Peyer's patch (tissue), 4 donors: Measurements from ENCODE around the gene GDPD2. TPM values are rescaled to one million over a fixed set of nuclear protein-coding genes. Genes with fewer than 3 reads are reported as not detected.

Experiments used
- DNase-seq, 3 donors: peaks; one replicate each; pipeline ENCODE4 v3.0.0-alpha.2; 2017 to 2019
- H3K27ac ChIP-seq, 4 donors: fragments of 200-600 bp; sonication (generic); one replicate each; pipeline ENCODE4 v1.5.1; 2016 to 2019
- H3K27me3 ChIP-seq, 2 donors: fragments of 200-600 bp; sonication (generic); one replicate each; pipeline ENCODE4 v1.5.1; 2019
- H3K36me3 ChIP-seq, 3 donors: fragments of 200-600 bp; sonication (generic); one replicate each; pipeline ENCODE4 v1.5.1; 2016 to 2019
- H3K4me1 ChIP-seq, 4 donors: fragments of 200-600 bp; sonication (generic); one replicate each; pipeline ENCODE4 v1.5.1; 2016 to 2019
- H3K4me3 ChIP-seq, 4 donors: fragments of 200-600 bp; sonication (generic); 1 replicate in 3 of 4; 2 replicates in 1 of 4; pipeline ENCODE4 v1.5.1; 2016 to 2019; ENCODE audit warnings: mild to moderate bottlenecking in 1 of 4
- H3K9me3 ChIP-seq, 4 donors: fragments of 200-600 bp; sonication (generic); one replicate each; pipeline ENCODE4 v1.5.1; 2016 to 2019; ENCODE audit warnings: mild to moderate bottlenecking in 1 of 4
- POLR2A ChIP-seq, 2 donors: fragments of 450-650 bp; IDR thresholded peaks; one replicate each; pipeline ENCODE4 v1.5.1; 2017; ENCODE audit warnings: antibody characterized with exemption in 2 of 2, mild to moderate bottlenecking in 2 of 2, moderate library complexity in 2 of 2
- total RNA-seq, 4 donors: library from RNA; depleted of rRNA; stranded (reverse); fragments of >200 nt; gene quantifications; one replicate each; pipeline ENCODE4 v1.1.0, GENCODE V29; 2016
- TF ChIP-seq, protein P1 (sequence below), 6 experiments: fragments of 450-650 bp in 4 of 6; fragments of 200-600 bp in 2 of 6; sonication (generic) in 1 of 6; IDR thresholded peaks; one replicate each; pipeline ENCODE4 v1.5.1; 2017 to 2019; ENCODE audit warnings: antibody characterized with exemption in 6 of 6, mild to moderate bottlenecking in 3 of 6, moderate library complexity in 1 of 6

Gene GDPD2
- total RNA-seq, 4 donors from 2014 or later: 37.0 to 84.4 (median 78.8) TPM; not detected in 1

DNA sequence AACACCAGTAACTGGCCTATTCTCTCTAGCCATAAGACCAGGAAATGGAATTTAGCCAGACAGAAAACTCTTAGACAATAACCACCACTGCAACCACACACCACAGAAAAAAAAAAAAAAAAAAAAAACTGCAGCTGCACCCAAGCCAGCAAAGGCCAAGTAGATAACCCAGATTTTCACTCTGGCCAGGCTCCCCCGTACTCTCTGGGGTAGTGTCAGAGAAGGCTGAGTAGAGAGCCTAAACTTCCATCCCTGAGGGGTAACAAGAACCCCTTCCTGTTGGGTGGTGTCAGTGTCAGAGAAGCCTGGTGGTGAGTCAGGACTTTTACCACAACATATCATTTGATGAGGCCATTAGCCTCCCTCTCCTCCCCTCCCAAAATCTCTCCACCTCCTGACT is 15.9 kb downstream of the GDPD2 start:
- no peak for DNase-seq
- TF ChIP-seq POLR2A (IDR thresholded peaks at IDR 0.05): no peak
- TF ChIP-seq, protein P1, sequence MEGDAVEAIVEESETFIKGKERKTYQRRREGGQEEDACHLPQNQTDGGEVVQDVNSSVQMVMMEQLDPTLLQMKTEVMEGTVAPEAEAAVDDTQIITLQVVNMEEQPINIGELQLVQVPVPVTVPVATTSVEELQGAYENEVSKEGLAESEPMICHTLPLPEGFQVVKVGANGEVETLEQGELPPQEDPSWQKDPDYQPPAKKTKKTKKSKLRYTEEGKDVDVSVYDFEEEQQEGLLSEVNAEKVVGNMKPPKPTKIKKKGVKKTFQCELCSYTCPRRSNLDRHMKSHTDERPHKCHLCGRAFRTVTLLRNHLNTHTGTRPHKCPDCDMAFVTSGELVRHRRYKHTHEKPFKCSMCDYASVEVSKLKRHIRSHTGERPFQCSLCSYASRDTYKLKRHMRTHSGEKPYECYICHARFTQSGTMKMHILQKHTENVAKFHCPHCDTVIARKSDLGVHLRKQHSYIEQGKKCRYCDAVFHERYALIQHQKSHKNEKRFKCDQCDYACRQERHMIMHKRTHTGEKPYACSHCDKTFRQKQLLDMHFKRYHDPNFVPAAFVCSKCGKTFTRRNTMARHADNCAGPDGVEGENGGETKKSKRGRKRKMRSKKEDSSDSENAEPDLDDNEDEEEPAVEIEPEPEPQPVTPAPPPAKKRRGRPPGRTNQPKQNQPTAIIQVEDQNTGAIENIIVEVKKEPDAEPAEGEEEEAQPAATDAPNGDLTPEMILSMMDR (IDR thresholded peaks at IDR 0.05): no peak
- H3K27ac ChIP-seq: no peak overlapping the region
- H3K36me3 ChIP-seq: no peaks in the 10 kb centered on the region
- no peak overlapping the region for H3K4me3 ChIP-seq
- no peaks in the 10 kb centered on the region for H3K4me1 ChIP-seq
- H3K9me3 ChIP-seq: no peaks in the 10 kb centered on the region
- no peaks in the 10 kb centered on the region for H3K27me3 ChIP-seq

DNA sequence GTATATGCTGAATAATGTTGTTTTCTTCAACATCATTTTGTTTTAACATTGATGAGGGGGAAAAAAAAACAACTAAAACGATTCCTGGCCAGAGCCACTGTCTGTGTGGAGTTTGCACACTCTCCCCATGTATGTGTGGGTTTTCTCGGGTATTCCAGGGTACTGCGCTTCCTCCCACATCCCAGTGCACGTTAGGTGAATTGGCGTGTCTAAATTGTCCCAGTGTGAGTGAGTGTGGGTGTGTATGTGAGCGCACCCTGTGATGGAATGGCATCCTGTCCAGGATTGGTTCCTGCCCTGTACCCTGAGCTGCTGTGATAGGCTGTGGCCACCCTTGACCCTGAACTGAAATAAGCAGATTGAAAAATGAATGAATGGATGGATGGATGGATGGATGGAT is 19.1 kb downstream of the GDPD2 start:
- no peak overlapping the region for H3K4me3 ChIP-seq
- no peaks in the 10 kb centered on the region for H3K4me1 ChIP-seq
- H3K36me3 ChIP-seq: no peaks in the 10 kb centered on the region
- peaks cover 0 to 5% of the 10 kb centered on the region in 2 donors for H3K27me3 ChIP-seq
- no peak overlapping the region for H3K27ac ChIP-seq
- no peak for DNase-seq
- TF ChIP-seq, protein P1 (IDR thresholded peaks at IDR 0.05): no peak
- TF ChIP-seq POLR2A (IDR thresholded peaks at IDR 0.05): no peak
- no peaks in the 10 kb centered on the region for H3K9me3 ChIP-seq

DNA sequence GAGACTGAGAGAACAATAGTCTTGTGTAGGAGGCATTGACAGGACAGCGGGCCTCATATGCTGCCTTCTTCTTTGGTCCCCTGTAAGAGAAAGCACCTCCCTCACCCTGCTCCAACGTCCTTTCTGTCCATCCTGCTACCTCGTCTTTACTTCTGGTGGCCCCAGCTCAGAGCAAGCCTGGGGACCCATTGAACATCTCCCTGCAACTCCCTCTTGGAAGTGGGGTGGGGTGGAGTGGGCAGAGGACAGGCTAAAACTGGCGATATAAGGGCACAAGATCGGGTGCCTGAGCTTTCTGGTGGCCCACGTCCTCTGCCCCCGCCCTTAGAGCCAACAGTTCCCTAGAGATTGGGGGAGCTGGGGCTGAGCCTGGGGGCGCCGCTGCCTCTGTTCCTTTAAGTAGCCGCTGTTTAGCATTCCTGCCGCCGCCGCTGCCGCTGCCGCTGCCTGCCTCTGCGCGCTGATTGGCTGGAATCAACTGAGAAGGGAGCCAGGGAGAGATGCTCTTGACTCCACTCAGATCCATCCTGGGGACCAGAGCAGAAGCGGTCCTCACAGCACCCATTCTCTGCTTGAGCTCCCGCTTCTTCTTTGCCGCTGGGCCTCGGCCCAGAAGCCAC is 21.3 kb downstream of the GDPD2 start, which contains the start of gene DLG3:
TSS of gene DLG3 (plus strand) at position 510 of the 620 bp plus-strand sequence. CDS start 367 bp downstream, outside the sequence.
- Histone ChIP-seq H3K4me1 (no peaks in the 10 kb centered on the region), H3K36me3 (no peaks in the 10 kb centered on the region), H3K9me3 (no peaks in the 10 kb centered on the region), H3K27ac (no peak within 1 kb of the TSS), H3K27me3 (peaks cover 0 to 5% of the 10 kb centered on the region in 2 donors), H3K4me3 (peak within 1 kb of the TSS; percentile 8 to 40 (median 32))
- TF ChIP-seq POLR2A (IDR thresholded peaks at IDR 0.05): no peak
- TF ChIP-seq, protein P1 (IDR thresholded peaks at IDR 0.05): no peak
- DNase-seq: peak in 1 of 3 donors; percentile 18

DNA sequence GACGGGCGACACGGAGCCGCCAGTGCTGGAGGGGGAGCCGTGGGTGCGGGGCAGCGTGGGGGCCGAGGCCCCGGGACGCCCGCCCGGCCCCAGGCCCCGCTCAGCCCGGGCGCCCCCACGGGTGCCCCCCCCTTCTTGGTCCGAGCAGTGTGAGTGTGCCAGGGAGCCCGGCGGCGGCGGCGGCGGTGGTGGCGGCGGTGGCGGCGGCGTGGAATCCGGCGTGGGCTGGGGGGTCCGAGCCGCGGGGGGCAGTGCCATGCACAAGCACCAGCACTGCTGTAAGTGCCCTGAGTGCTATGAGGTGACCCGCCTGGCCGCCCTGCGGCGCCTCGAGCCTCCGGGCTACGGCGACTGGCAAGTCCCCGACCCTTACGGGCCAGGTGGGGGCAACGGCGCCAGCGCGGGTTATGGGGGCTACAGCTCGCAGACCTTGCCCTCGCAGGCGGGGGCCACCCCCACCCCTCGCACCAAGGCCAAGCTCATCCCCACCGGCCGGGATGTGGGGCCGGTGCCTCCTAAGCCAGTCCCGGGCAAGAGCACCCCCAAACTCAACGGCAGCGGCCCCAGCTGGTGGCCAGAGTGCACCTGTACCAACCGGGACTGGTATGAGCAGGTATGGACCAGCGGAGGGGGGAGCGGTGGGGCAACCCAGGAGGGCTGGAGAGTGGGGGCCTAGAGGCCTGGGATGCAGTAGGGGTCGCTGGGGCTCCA is 22.0 kb downstream of the GDPD2 start:
- Histone ChIP-seq H3K9me3 (no peaks in the 10 kb centered on the region), H3K27me3 (peaks cover 0 to 5% of the 10 kb centered on the region in 2 donors), H3K27ac (no peak overlapping the region), H3K4me3 (peak overlapping the region; percentile 8 to 40 (median 32)), H3K36me3 (no peaks in the 10 kb centered on the region), H3K4me1 (no peaks in the 10 kb centered on the region)
- TF ChIP-seq, protein P1 (IDR thresholded peaks at IDR 0.05): no peak
- TF ChIP-seq POLR2A (IDR thresholded peaks at IDR 0.05): no peak
- no peak for DNase-seq

DNA sequence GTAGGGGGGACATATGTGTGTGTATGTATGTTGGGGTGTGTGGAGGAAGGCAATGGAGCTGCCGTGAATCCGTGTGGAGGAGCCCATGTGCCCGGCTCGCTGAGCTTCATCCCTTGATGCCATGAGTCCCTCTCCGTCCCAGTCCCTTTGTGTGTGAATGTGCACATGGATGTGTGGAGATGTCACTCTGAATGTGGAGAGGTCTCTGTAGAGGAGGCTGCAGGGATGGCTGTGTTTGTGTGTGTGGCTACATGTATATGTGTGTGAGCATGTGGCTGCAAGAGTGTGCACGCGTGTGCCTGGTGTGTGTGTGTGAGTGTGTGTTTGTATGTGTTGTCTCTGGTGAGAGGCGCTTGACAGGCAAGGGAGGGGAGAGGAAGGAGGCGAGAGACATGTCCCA is 22.8 kb downstream of the GDPD2 start:
- Histone ChIP-seq H3K27me3 (peaks cover 0 to 5% of the 10 kb centered on the region in 2 donors), H3K27ac (no peak overlapping the region), H3K4me1 (no peaks in the 10 kb centered on the region), H3K36me3 (no peaks in the 10 kb centered on the region), H3K9me3 (no peaks in the 10 kb centered on the region), H3K4me3 (no peak overlapping the region)
- TF ChIP-seq, protein P1 (IDR thresholded peaks at IDR 0.05): no peak
- no peak for TF ChIP-seq POLR2A (IDR thresholded peaks at IDR 0.05)
- DNase-seq: no peak
